ENCODE results near the gene RNASE2.

The RNASE2 gene

GRCh38 chr14:20986811-20987210, 31.5 kb downstream of the RNASE2 start:
- peaks cover 5% of the 10 kb centered on the region for H3K4me1 ChIP-seq (ENCODE audit: control insufficient read depth, low read depth, low read length)

GRCh38 chr14:20988717-20989470, 33.6 kb downstream of the RNASE2 start:
- Histone ChIP-seq H3K4me2 (ENCODE audit: low read length) (no peak overlapping the region), H3K79me2 (ENCODE audit: control insufficient read depth, insufficient read depth, low read length) (peaks cover 10% of the 10 kb centered on the region), H3K18ac (ENCODE audit: low read length) (no peak overlapping the region), H3K23ac (ENCODE audit: low read length) (no peak overlapping the region), H2AK5ac (ENCODE audit: low read length) (peak overlapping the region; percentile 66), H3K4ac (ENCODE audit: low read depth, low read length) (no peak overlapping the region), H3K79me1 (ENCODE audit: low read length) (peaks cover 7% of the 10 kb centered on the region), H2BK15ac (replicated peaks; ENCODE audit: low read depth) (no peak overlapping the region), H3K36me3 (ENCODE audit: control insufficient read depth, insufficient read depth, low read length) (no peaks in the 10 kb centered on the region), H3K56ac (ENCODE audit: low read length) (peak overlapping the region; percentile 65), H4K5ac (ENCODE audit: low read length) (no peak overlapping the region), H4K8ac (ENCODE audit: low read depth, low read length) (no peak overlapping the region), H2BK120ac (ENCODE audit: low read depth, low read length) (no peak overlapping the region), H3K27me3 (ENCODE audit: insufficient read depth, low read length, poor library complexity) (no peaks in the 10 kb centered on the region), H3K27ac (ENCODE audit: low read depth, low read length) (no peak overlapping the region), H3K9ac (ENCODE audit: low read length) (peak overlapping the region; percentile 30), H3K4me3 (ENCODE audit: low read length) (no peak overlapping the region), H3K4me1 (ENCODE audit: control insufficient read depth, low read depth, low read length) (peaks cover 5% of the 10 kb centered on the region), H2BK5ac (ENCODE audit: low read length) (peak overlapping the region; percentile 1)
- WGBS (ENCODE audit: extremely low coverage, insufficient coverage, low lambda C conversion rate): no CpG with 5 or more reads among the region's 15 CpGs
- DNase-seq: no peak

More at GRCh38 chr14:20986811-20987210, 31.5 kb downstream of the RNASE2 start:
- H3K9ac ChIP-seq (ENCODE audit: low read length): no peak overlapping the region
- H3K4me2 ChIP-seq (ENCODE audit: low read length): no peak overlapping the region
- DNase-seq: no peak
- no peak overlapping the region for H4K5ac ChIP-seq (ENCODE audit: low read length)
- no peak overlapping the region for H4K8ac ChIP-seq (ENCODE audit: low read depth, low read length)
- no peak overlapping the region for H3K27ac ChIP-seq (ENCODE audit: low read depth, low read length)
- H3K18ac ChIP-seq (ENCODE audit: low read length): no peak overlapping the region
- no peak overlapping the region for H3K23ac ChIP-seq (ENCODE audit: low read length)
- H2BK15ac ChIP-seq (replicated peaks; ENCODE audit: low read depth): no peak overlapping the region
- H2BK120ac ChIP-seq (ENCODE audit: low read depth, low read length): no peak overlapping the region
- no peak overlapping the region for H3K56ac ChIP-seq (ENCODE audit: low read length)
- no peak overlapping the region for H3K4ac ChIP-seq (ENCODE audit: low read depth, low read length)
- H3K27me3 ChIP-seq (ENCODE audit: insufficient read depth, low read length, poor library complexity): no peaks in the 10 kb centered on the region
- no peak overlapping the region for H2BK5ac ChIP-seq (ENCODE audit: low read length)
- H2AK5ac ChIP-seq (ENCODE audit: low read length): no peak overlapping the region
- H3K79me1 ChIP-seq (ENCODE audit: low read length): peaks cover 3% of the 10 kb centered on the region
- H3K4me3 ChIP-seq (ENCODE audit: low read length): no peak overlapping the region
- H3K79me2 ChIP-seq (ENCODE audit: control insufficient read depth, insufficient read depth, low read length): peaks cover 8% of the 10 kb centered on the region
- WGBS (ENCODE audit: extremely low coverage, insufficient coverage, low lambda C conversion rate): no CpG with 5 or more reads among the region's 2 CpGs
- no peaks in the 10 kb centered on the region for H3K36me3 ChIP-seq (ENCODE audit: control insufficient read depth, insufficient read depth, low read length)

- Histone ChIP-seq H3K9ac (ENCODE audit: low read length) (peak overlapping the region; percentile 37), H3K27ac (ENCODE audit: low read depth, low read length) (no peak overlapping the region), H3K18ac (ENCODE audit: low read length) (no peak overlapping the region), H3K4me2 (ENCODE audit: low read length) (no peak overlapping the region), H3K4me1 (ENCODE audit: control insufficient read depth, low read depth, low read length) (peaks cover 5% of the 10 kb centered on the region), H4K8ac (ENCODE audit: low read depth, low read length) (no peak overlapping the region), H3K79me1 (ENCODE audit: low read length) (peaks cover 7% of the 10 kb centered on the region), H3K27me3 (ENCODE audit: insufficient read depth, low read length, poor library complexity) (no peaks in the 10 kb centered on the region), H3K23ac (ENCODE audit: low read length) (no peak overlapping the region), H2AK5ac (ENCODE audit: low read length) (no peak overlapping the region), H3K79me2 (ENCODE audit: control insufficient read depth, insufficient read depth, low read length) (peaks cover 10% of the 10 kb centered on the region), H3K4me3 (ENCODE audit: low read length) (no peak overlapping the region), H2BK120ac (ENCODE audit: low read depth, low read length) (no peak overlapping the region), H3K56ac (ENCODE audit: low read length) (peak overlapping the region; percentile 65), H3K36me3 (ENCODE audit: control insufficient read depth, insufficient read depth, low read length) (no peaks in the 10 kb centered on the region), H2BK15ac (replicated peaks; ENCODE audit: low read depth) (no peak overlapping the region), H2BK5ac (ENCODE audit: low read length) (no peak overlapping the region), H3K4ac (ENCODE audit: low read depth, low read length) (no peak overlapping the region), H4K5ac (ENCODE audit: low read length) (no peak overlapping the region)
- DNase-seq: no peak
- 100% methylated on average over 2 of the region's 11 CpGs for whole genome bisulfite sequencing (ENCODE audit: extremely low coverage, insufficient coverage, low lambda C conversion rate)
Observed at GRCh38 chr14:20989471-20989786, 34.1 kb downstream of the RNASE2 start.

- Histone ChIP-seq H3K36me3 (ENCODE audit: control insufficient read depth, insufficient read depth, low read length) (peaks cover 4% of the 10 kb centered on the region), H3K79me1 (ENCODE audit: low read length) (peaks cover 7% of the 10 kb centered on the region), H2BK120ac (ENCODE audit: low read depth, low read length) (no peak within 1 kb of the TSS), H2AK5ac (ENCODE audit: low read length) (peak within 1 kb of the TSS; percentile 66), H3K18ac (ENCODE audit: low read length) (no peak within 1 kb of the TSS), H3K4me3 (ENCODE audit: low read length) (peak within 1 kb of the TSS; percentile 61), H3K79me2 (ENCODE audit: control insufficient read depth, insufficient read depth, low read length) (peaks cover 10% of the 10 kb centered on the region), H3K4me1 (ENCODE audit: control insufficient read depth, low read depth, low read length) (peaks cover 5% of the 10 kb centered on the region), H3K23ac (ENCODE audit: low read length) (no peak within 1 kb of the TSS), H4K5ac (ENCODE audit: low read length) (no peak within 1 kb of the TSS), H3K27ac (ENCODE audit: low read depth, low read length) (peak within 1 kb of the TSS; percentile 78), H3K4me2 (ENCODE audit: low read length) (peak within 1 kb of the TSS; percentile 53), H3K56ac (ENCODE audit: low read length) (peak within 1 kb of the TSS; percentile 85), H4K8ac (ENCODE audit: low read depth, low read length) (peak within 1 kb of the TSS; percentile 7), H3K27me3 (ENCODE audit: insufficient read depth, low read length, poor library complexity) (no peaks in the 10 kb centered on the region), H3K9ac (ENCODE audit: low read length) (peak within 1 kb of the TSS; percentile 70), H2BK5ac (ENCODE audit: low read length) (peak within 1 kb of the TSS; percentile 1), H2BK15ac (replicated peaks; ENCODE audit: low read depth) (no peak within 1 kb of the TSS), H3K4ac (ENCODE audit: low read depth, low read length) (peak within 1 kb of the TSS; percentile 93)
- WGBS (ENCODE audit: extremely low coverage, insufficient coverage, low lambda C conversion rate): no CpG with 5 or more reads among the region's 42 CpGs
- peak; percentile 99 for DNase-seq
Observed at GRCh38 chr14:20989787-20990600, 34.7 kb downstream of the RNASE2 start, which contains the start of gene METTL17. METTL17 (plus strand) TSS chr14:20989980; CDS start chr14:20990003, 23 bp downstream.

- H3K36me3 ChIP-seq (ENCODE audit: control insufficient read depth, insufficient read depth, low read length): peaks cover 8% of the 10 kb centered on the region
- H3K4me1 ChIP-seq (ENCODE audit: control insufficient read depth, low read depth, low read length): peaks cover 8% of the 10 kb centered on the region
- no peak overlapping the region for H3K27ac ChIP-seq (ENCODE audit: low read depth, low read length)
Observed at GRCh38 chr14:20996521-20996920, 41.2 kb downstream of the RNASE2 start.

More at GRCh38 chr14:20996521-20996920, 41.2 kb downstream of the RNASE2 start:
- H2BK120ac ChIP-seq (ENCODE audit: low read depth, low read length): no peak overlapping the region
- H4K8ac ChIP-seq (ENCODE audit: low read depth, low read length): no peak overlapping the region
- no peak overlapping the region for H3K18ac ChIP-seq (ENCODE audit: low read length)
- DNase-seq: no peak
- H4K5ac ChIP-seq (ENCODE audit: low read length): no peak overlapping the region
- H3K4me3 ChIP-seq (ENCODE audit: low read length): no peak overlapping the region
- H2AK5ac ChIP-seq (ENCODE audit: low read length): no peak overlapping the region
- H3K4ac ChIP-seq (ENCODE audit: low read depth, low read length): no peak overlapping the region
- no peak overlapping the region for H2BK5ac ChIP-seq (ENCODE audit: low read length)
- peaks cover 5% of the 10 kb centered on the region for H3K79me1 ChIP-seq (ENCODE audit: low read length)
- peaks cover 3% of the 10 kb centered on the region for H3K79me2 ChIP-seq (ENCODE audit: control insufficient read depth, insufficient read depth, low read length)
- no peak overlapping the region for H3K9ac ChIP-seq (ENCODE audit: low read length)
- WGBS (ENCODE audit: extremely low coverage, insufficient coverage, low lambda C conversion rate): no CpG with 5 or more reads among the region's 14 CpGs
- no peak overlapping the region for H2BK15ac ChIP-seq (replicated peaks; ENCODE audit: low read depth)
- no peak overlapping the region for H3K56ac ChIP-seq (ENCODE audit: low read length)
- H3K23ac ChIP-seq (ENCODE audit: low read length): no peak overlapping the region
- H3K4me2 ChIP-seq (ENCODE audit: low read length): no peak overlapping the region
- no peaks in the 10 kb centered on the region for H3K27me3 ChIP-seq (ENCODE audit: insufficient read depth, low read length, poor library complexity)

Data from mesendoderm (in vitro differentiated cells).